Common myeloid progenitor, CD34-positive (primary cell): ENCODE measurements around the gene SF1.
A peak's percentile ranks its signal among the peaks of the same experiment; 100 is the strongest.
"Not testable (repeated sequence)": the region's sequence is repeated elsewhere in the genome, so short reads cannot be mapped to it uniquely, and the experiment has no call there.

Source experiments
- CTCF ChIA-PET: fragments of 350-600 bp; sonication (Branson Sonifier 250); formaldehyde crosslinking; loops from one replicate; lab custom pipeline; 2021; ENCODE audit warnings: antibody characterized with exemption; lab: Charles Lee
- POLR2A ChIA-PET: fragments of 350-600 bp; sonication (Branson Sonifier 250); formaldehyde crosslinking; loops from one replicate; lab custom pipeline; 2021; ENCODE audit warnings: antibody characterized with exemption; lab: Charles Lee
- DNase-seq, 3 donors: peaks; one replicate each; pipeline versions ENCODE4 v3.0.0 to v3.0.0-alpha.2; 2013
- H3K27ac ChIP-seq, 2 experiments: 1 replicate in 1 of 2; 2 replicates in 1 of 2; pipeline ENCODE4 v1.7.0; 2013; ENCODE audit warnings: inconsistent platforms in 2 of 2, low read length in 2 of 2, mild to moderate bottlenecking in 2 of 2, low read depth in 1 of 2, moderate library complexity in 1 of 2; ENCODE audit not compliant: severe bottlenecking in 2 of 2, insufficient read depth in 1 of 2, poor library complexity in 1 of 2
- H3K27me3 ChIP-seq, 5 experiments: replicated peaks in 2 of 5; 1 replicate in 3 of 5; 2 replicates in 2 of 5; pipeline versions ENCODE4 v1.6.1 to v1.7.0; 2013; ENCODE audit warnings: low read length in 4 of 5, mild to moderate bottlenecking in 2 of 5, moderate library complexity in 2 of 5, inconsistent platforms in 1 of 5; ENCODE audit not compliant: insufficient read depth in 5 of 5, control insufficient read depth in 4 of 5
- H3K36me3 ChIP-seq, 4 experiments: 1 replicate in 2 of 4; 2 replicates in 2 of 4; pipeline versions ENCODE4 v1.6.1 to v1.7.0; 2013; ENCODE audit warnings: low read length in 3 of 4, control low read depth in 1 of 4, mild to moderate bottlenecking in 1 of 4; ENCODE audit not compliant: control insufficient read depth in 4 of 4, insufficient read depth in 4 of 4
- H3K4me1 ChIP-seq, 4 experiments: 1 replicate in 3 of 4; 2 replicates in 1 of 4; pipeline versions ENCODE4 v1.6.1 to v1.7.1; 2013; ENCODE audit warnings: low read length in 3 of 4, mild to moderate bottlenecking in 3 of 4, control low read depth in 1 of 4, inconsistent platforms in 1 of 4, moderate library complexity in 1 of 4; ENCODE audit not compliant: control insufficient read depth in 4 of 4, insufficient read depth in 4 of 4; ENCODE audit errors: control extremely low read depth in 1 of 4
- H3K4me3 ChIP-seq, 7 experiments: 1 replicate in 4 of 7; 2 replicates in 3 of 7; pipeline versions ENCODE4 v1.5.1 to v1.7.0; 2013; ENCODE audit warnings: mild to moderate bottlenecking in 7 of 7, low read length in 6 of 7, moderate library complexity in 6 of 7, inconsistent platforms in 2 of 7, low read depth in 2 of 7, control low read depth in 1 of 7; ENCODE audit not compliant: insufficient read depth in 4 of 7, control insufficient read depth in 1 of 7; ENCODE audit errors: extremely low read depth in 1 of 7
- H3K9me3 ChIP-seq, 5 experiments: 1 replicate in 4 of 5; 2 replicates in 1 of 5; pipeline versions ENCODE4 v1.6.1 to v1.7.1; 2013; ENCODE audit warnings: low read length in 4 of 5, mild to moderate bottlenecking in 2 of 5, inconsistent platforms in 1 of 5, low read depth in 1 of 5, moderate library complexity in 1 of 5; ENCODE audit not compliant: control insufficient read depth in 4 of 5, insufficient read depth in 2 of 5; ENCODE audit errors: control extremely low read depth in 1 of 5
- WGBS: methylation state at CpG from one replicate; pipeline ENCODE4 v1.1.5; 2013; ENCODE audit not compliant: insufficient coverage; 5-methylcytosine and 5-hydroxymethylcytosine counted together

Gene SF1

GRCh38 chr11:64815433-64815832 lies 37.1 kb upstream of the SF1 start:
- H3K27me3 ChIP-seq, H3K9me3 ChIP-seq, H3K27ac ChIP-seq, H3K4me1 ChIP-seq, POLR2A ChIA-PET, H3K36me3 ChIP-seq, DNase-seq, H3K4me3 ChIP-seq: not testable (repeated sequence)
- CTCF ChIA-PET, result interaction anchor here (0.6 to 1.0 kb wide), 2 partner anchors 15 to 38 kb away, joined by 3 to 4 read pairs; no protein-coding TSS in a partner anchor
- WGBS, result 98% methylated on average over 5 of the region's 5 CpGs

- H3K36me3 ChIP-seq, result no peaks in the 10 kb centered on the region
- ChIA-PET CTCF (no interaction called here), POLR2A (no interaction called here)
- H3K27ac ChIP-seq, result no peak overlapping the region
- no peak overlapping the region for H3K4me3 ChIP-seq
- H3K9me3 ChIP-seq, result no peaks in the 10 kb centered on the region
- H3K4me1 ChIP-seq, result peaks cover 0 to 6% (median 3%) of the 10 kb centered on the region in 4 experiments
- no peaks in the 10 kb centered on the region for H3K27me3 ChIP-seq
- no peak for DNase-seq
- 82% methylated on average over 4 of the region's 7 CpGs for WGBS
Measured at GRCh38 chr11:64814712-64815187, 36.4 kb upstream of the SF1 start.

- H3K9me3 ChIP-seq, result no peaks in the 10 kb centered on the region
- POLR2A ChIA-PET, result no interaction called here
- no peak overlapping the region for H3K4me3 ChIP-seq
- no peak for DNase-seq
- no peak overlapping the region for H3K27ac ChIP-seq
- CTCF ChIA-PET, result no interaction called here
- no peaks in the 10 kb centered on the region for H3K36me3 ChIP-seq
- peaks cover 4 to 15% (median 11%) of the 10 kb centered on the region in 4 experiments for H3K4me1 ChIP-seq
- WGBS, result 94% methylated on average over 5 of the region's 5 CpGs
- H3K27me3 ChIP-seq, result no peaks in the 10 kb centered on the region
Measured at GRCh38 chr11:64813826-64814225, 35.5 kb upstream of the SF1 start.

GRCh38 chr11:64810891-64811272 lies 32.5 kb upstream of the SF1 start:
- Histone ChIP-seq H3K9me3 (no peaks in the 10 kb centered on the region), H3K4me3 (peak overlapping the region in 6 of 7 experiments; percentile 74 to 91 (median 85)), H3K27me3 (no peaks in the 10 kb centered on the region), H3K4me1 (peaks cover 4 to 15% (median 11%) of the 10 kb centered on the region in 4 experiments), H3K27ac (peak overlapping the region in 1 of 2 experiments; percentile 64), H3K36me3 (peaks cover 2 to 25% (median 19%) of the 10 kb centered on the region in 4 experiments)
- 80% methylated on average over 2 of the region's 17 CpGs for WGBS
- POLR2A ChIA-PET, result no interaction called here
- CTCF ChIA-PET, result interaction anchor here (0.8 to 1.1 kb wide), 3 partner anchors 11 to 29 kb away, joined by 3 to 4 read pairs (median 3); no protein-coding TSS in a partner anchor
- peak in 1 of 3 donors; percentile 41 for DNase-seq

- Histone ChIP-seq H3K4me1 (peaks cover 4 to 15% (median 11%) of the 10 kb centered on the region in 4 experiments), H3K27ac (peak within 1 kb of the TSS; percentile 25 to 64), H3K27me3 (no peaks in the 10 kb centered on the region), H3K9me3 (no peaks in the 10 kb centered on the region), H3K36me3 (peaks cover 2 to 28% (median 24%) of the 10 kb centered on the region in 4 experiments), H3K4me3 (peak within 1 kb of the TSS; percentile 71 to 91 (median 83))
- POLR2A ChIA-PET, result interaction anchor here (0.6 kb wide), 1 partner anchor 33 kb away, joined by 4 read pairs; no protein-coding TSS in a partner anchor
- DNase-seq, result peak; percentile 89 to 94 (median 94)
- CTCF ChIA-PET, result interaction anchor here (0.8 to 1.1 kb wide), 3 partner anchors 10 to 28 kb away, joined by 3 to 4 read pairs (median 3); no protein-coding TSS in a partner anchor
- WGBS, result under 1% methylated on average over 30 of the region's 46 CpGs
Measured at GRCh38 chr11:64810271-64810890, 32.0 kb upstream of the SF1 start, which contains the start of gene MEN1. MEN1 (minus strand) TSS chr11:64810551; CDS start chr11:64810109, 442 bp downstream.

GRCh38 chr11:64809781-64810241 lies 31.5 kb upstream of the SF1 start:
- Histone ChIP-seq H3K9me3 (no peaks in the 10 kb centered on the region), H3K36me3 (peaks cover 6 to 33% (median 29%) of the 10 kb centered on the region in 4 experiments), H3K27me3 (no peaks in the 10 kb centered on the region), H3K4me1 (peaks cover 4 to 16% (median 12%) of the 10 kb centered on the region in 4 experiments), H3K4me3 (peak overlapping the region; percentile 71 to 91 (median 83)), H3K27ac (peak overlapping the region; percentile 17 to 64)
- CTCF ChIA-PET, result interaction anchor here (0.6 kb wide), 2 partner anchors 86 to 366 kb away, joined by 3 read pairs; no protein-coding TSS in a partner anchor
- peak in 1 of 3 donors; percentile 38 for DNase-seq
- 4% methylated on average over 42 of the region's 44 CpGs for WGBS
- POLR2A ChIA-PET, result interaction anchor here (0.6 kb wide), 1 partner anchor 32 kb away, joined by 4 read pairs; no protein-coding TSS in a partner anchor

- 98% methylated on average over 7 of the region's 9 CpGs for WGBS
- no peaks in the 10 kb centered on the region for H3K27me3 ChIP-seq
- CTCF ChIA-PET, result no interaction called here
- no peak overlapping the region for H3K4me3 ChIP-seq
- H3K9me3 ChIP-seq, result no peaks in the 10 kb centered on the region
- peaks cover 7 to 46% (median 33%) of the 10 kb centered on the region in 4 experiments for H3K36me3 ChIP-seq
- no peak for DNase-seq
- no peak overlapping the region for H3K27ac ChIP-seq
- POLR2A ChIA-PET, result no interaction called here
- peaks cover 4 to 51% (median 48%) of the 10 kb centered on the region in 4 experiments for H3K4me1 ChIP-seq
Measured at GRCh38 chr11:64805481-64805880, 27.1 kb upstream of the SF1 start.
